Measurements from ENCODE around the gene TAS2R8. TPM values are rescaled to one million over a fixed set of nuclear protein-coding genes. Genes with fewer than 3 reads are reported as not detected.

Gene TAS2R8
- total RNA-seq, 1 experiment from 2014 or later, result not detected

DNA sequence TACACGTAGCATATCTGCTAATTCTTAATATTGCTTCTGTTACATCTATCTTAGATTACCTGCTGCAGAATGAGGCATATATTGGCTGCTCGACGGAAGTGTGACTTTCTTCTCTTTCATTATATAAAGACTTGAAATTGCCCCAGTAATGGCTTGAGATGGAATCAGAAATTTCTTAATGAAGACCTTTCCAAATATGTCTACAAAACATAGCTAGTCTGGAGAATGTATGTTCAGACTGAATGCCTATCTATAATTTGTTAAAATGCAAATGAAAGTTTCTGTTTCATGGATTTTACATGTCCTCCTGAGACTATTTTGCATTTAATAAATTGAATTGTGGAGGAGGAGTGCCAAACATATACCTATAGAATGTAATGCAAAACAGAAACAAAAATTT is 19.2 kb upstream of the TAS2R8 start, which contains the start of gene TAS2R10:
TAS2R10 (minus strand) TSS at position 101 of the 400 bp plus-strand sequence; CDS start at position 12, 89 bp downstream.
- CTCF ChIA-PET, result interaction anchor here (0.6 kb wide), 1 partner anchor 98 kb away, joined by 3 read pairs; no protein-coding TSS in a partner anchor
- Histone ChIP-seq H3K9ac (ENCODE audit: low read length) (no peak within 1 kb of the TSS), H4K20me1 (ENCODE audit: insufficient read depth) (no peaks in the 10 kb centered on the region), H3K27me3 (ENCODE audit: insufficient read depth, low read length) (no peaks in the 10 kb centered on the region), H3K9me3 (ENCODE audit: control insufficient read depth in 1 of 2, insufficient read depth in 1 of 2, low read depth in 1 of 2, low read length in 2 of 2) (no peaks in the 10 kb centered on the region), H2AFZ (ENCODE audit: low read depth, low read length, poor library complexity, severe bottlenecking) (no peak within 1 kb of the TSS), H3K4me1 (ENCODE audit: control insufficient read depth in 1 of 2, insufficient read depth in 2 of 2, low read length in 2 of 2) (no peaks in the 10 kb centered on the region), H3K4me2 (ENCODE audit: low read length) (no peak within 1 kb of the TSS), H3K36me3 (ENCODE audit: control insufficient read depth in 1 of 2, insufficient read depth in 2 of 2, low read length in 2 of 2) (no peaks in the 10 kb centered on the region), H3K79me2 (ENCODE audit: insufficient read depth, low read length) (no peaks in the 10 kb centered on the region), H3K4me3 (replicated peaks in 1 of 2; ENCODE audit: low read depth in 1 of 2, low read length in 2 of 2) (no peak within 1 kb of the TSS), H3K9me2 (ENCODE audit: insufficient read depth) (no peaks in the 10 kb centered on the region), H3K27ac (ENCODE audit: low read depth, low read length) (no peak within 1 kb of the TSS)
- POLR2A ChIA-PET, result no interaction called here
- intact Hi-C loops (cut with micrococcal nuclease), result no loop called here
- DNase-seq (ENCODE audit: low read depth, low spot score), result no peak
- RAD21 ChIA-PET (ENCODE audit: low non-redundant PET in 1 of 2, low total read pairs in 2 of 2, uncharacterized antibody in 2 of 2, unreplicated experiment in 2 of 2), result no interaction called here
- TF ChIP-seq, protein P1, sequence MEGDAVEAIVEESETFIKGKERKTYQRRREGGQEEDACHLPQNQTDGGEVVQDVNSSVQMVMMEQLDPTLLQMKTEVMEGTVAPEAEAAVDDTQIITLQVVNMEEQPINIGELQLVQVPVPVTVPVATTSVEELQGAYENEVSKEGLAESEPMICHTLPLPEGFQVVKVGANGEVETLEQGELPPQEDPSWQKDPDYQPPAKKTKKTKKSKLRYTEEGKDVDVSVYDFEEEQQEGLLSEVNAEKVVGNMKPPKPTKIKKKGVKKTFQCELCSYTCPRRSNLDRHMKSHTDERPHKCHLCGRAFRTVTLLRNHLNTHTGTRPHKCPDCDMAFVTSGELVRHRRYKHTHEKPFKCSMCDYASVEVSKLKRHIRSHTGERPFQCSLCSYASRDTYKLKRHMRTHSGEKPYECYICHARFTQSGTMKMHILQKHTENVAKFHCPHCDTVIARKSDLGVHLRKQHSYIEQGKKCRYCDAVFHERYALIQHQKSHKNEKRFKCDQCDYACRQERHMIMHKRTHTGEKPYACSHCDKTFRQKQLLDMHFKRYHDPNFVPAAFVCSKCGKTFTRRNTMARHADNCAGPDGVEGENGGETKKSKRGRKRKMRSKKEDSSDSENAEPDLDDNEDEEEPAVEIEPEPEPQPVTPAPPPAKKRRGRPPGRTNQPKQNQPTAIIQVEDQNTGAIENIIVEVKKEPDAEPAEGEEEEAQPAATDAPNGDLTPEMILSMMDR (IDR thresholded peaks at IDR 0.05 in 2 of 3, conservative IDR thresholded peaks at IDR 0.05 in 1 of 3; ENCODE audit: borderline replicate concordance in 1 of 3, insufficient read depth in 1 of 3, low read depth in 2 of 3, low read length in 2 of 3), result no peak
- TF ChIP-seq POLR2A (IDR thresholded peaks at IDR 0.05; ENCODE audit: borderline replicate concordance, extremely low read depth, insufficient read depth, insufficient read length) (no peak), ZFX (IDR thresholded peaks at IDR 0.05) (no peak), YY1 (IDR thresholded peaks at IDR 0.05; ENCODE audit: extremely low read depth, insufficient replicate concordance, low read depth, low read length) (no peak), RAD21 (IDR thresholded peaks at IDR 0.05; ENCODE audit: low read depth) (no peak), CEBPB (IDR thresholded peaks at IDR 0.05; ENCODE audit: low read depth) (no peak), SP1 (IDR thresholded peaks at IDR 0.05; ENCODE audit: low read depth) (no peak), SRF (IDR thresholded peaks at IDR 0.05; ENCODE audit: low read depth) (no peak), EZH2phosphoT487 (IDR thresholded peaks at IDR 0.05; ENCODE audit: borderline replicate concordance) (no peak), EGR1 (IDR thresholded peaks at IDR 0.05; ENCODE audit: low read depth) (no peak)
- TF ChIP-seq, protein P2, sequence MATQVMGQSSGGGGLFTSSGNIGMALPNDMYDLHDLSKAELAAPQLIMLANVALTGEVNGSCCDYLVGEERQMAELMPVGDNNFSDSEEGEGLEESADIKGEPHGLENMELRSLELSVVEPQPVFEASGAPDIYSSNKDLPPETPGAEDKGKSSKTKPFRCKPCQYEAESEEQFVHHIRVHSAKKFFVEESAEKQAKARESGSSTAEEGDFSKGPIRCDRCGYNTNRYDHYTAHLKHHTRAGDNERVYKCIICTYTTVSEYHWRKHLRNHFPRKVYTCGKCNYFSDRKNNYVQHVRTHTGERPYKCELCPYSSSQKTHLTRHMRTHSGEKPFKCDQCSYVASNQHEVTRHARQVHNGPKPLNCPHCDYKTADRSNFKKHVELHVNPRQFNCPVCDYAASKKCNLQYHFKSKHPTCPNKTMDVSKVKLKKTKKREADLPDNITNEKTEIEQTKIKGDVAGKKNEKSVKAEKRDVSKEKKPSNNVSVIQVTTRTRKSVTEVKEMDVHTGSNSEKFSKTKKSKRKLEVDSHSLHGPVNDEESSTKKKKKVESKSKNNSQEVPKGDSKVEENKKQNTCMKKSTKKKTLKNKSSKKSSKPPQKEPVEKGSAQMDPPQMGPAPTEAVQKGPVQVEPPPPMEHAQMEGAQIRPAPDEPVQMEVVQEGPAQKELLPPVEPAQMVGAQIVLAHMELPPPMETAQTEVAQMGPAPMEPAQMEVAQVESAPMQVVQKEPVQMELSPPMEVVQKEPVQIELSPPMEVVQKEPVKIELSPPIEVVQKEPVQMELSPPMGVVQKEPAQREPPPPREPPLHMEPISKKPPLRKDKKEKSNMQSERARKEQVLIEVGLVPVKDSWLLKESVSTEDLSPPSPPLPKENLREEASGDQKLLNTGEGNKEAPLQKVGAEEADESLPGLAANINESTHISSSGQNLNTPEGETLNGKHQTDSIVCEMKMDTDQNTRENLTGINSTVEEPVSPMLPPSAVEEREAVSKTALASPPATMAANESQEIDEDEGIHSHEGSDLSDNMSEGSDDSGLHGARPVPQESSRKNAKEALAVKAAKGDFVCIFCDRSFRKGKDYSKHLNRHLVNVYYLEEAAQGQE (IDR thresholded peaks at IDR 0.05; ENCODE audit: low read depth), result no peak
- no peak for ATAC-seq
- no TSS peak for BruUV-seq (replicated peaks)
